Smooth muscle cell (in vitro differentiated cells): ENCODE results near the gene DUS1L. TPM values are rescaled to one million over a fixed set of nuclear protein-coding genes. Genes with fewer than 3 reads are reported as not detected.

Experiments
- DNase-seq: peaks from one replicate; lab custom pipeline; 2025; ENCODE audit not compliant: unreplicated experiment; lab: John Stamatoyannopoulos, UW
- H2AFZ ChIP-seq: fragments of 200-600 bp; sonication (generic); 2 replicates; pipeline ENCODE4 v1.6.0; 2016; ENCODE audit warnings: antibody characterized with exemption, low read depth, mild to moderate bottlenecking
- H3F3A ChIP-seq: fragments of 200-600 bp; sonication (generic); 2 replicates; pipeline ENCODE4 v1.6.0; 2017; ENCODE audit warnings: antibody characterized with exemption, low read depth
- H3K27ac ChIP-seq: fragments of 200-600 bp; sonication (generic); 2 replicates; pipeline ENCODE4 v1.5.1; 2016; ENCODE audit warnings: low read depth, mild to moderate bottlenecking
- H3K27me3 ChIP-seq: fragments of 200-600 bp; sonication (generic); 2 replicates; pipeline ENCODE4 v1.6.1; 2016; ENCODE audit warnings: low read depth, mild to moderate bottlenecking
- H3K36me3 ChIP-seq: fragments of 200-600 bp; sonication (generic); 2 replicates; pipeline ENCODE4 v1.5.1; 2016; ENCODE audit warnings: low read depth
- H3K4me1 ChIP-seq: fragments of 200-600 bp; sonication (generic); 2 replicates; pipeline ENCODE4 v1.5.1; 2016; ENCODE audit warnings: low read depth
- H3K4me2 ChIP-seq: fragments of 200-600 bp; sonication (generic); 2 replicates; pipeline ENCODE4 v1.6.0; 2016; ENCODE audit warnings: mild to moderate bottlenecking
- H3K4me3 ChIP-seq: fragments of 200-600 bp; sonication (generic); 2 replicates; pipeline ENCODE4 v1.5.1; 2016; ENCODE audit warnings: mild to moderate bottlenecking
- H3K79me2 ChIP-seq: fragments of 200-600 bp; sonication (generic); 2 replicates; pipeline ENCODE4 v1.6.0; 2016; ENCODE audit warnings: low read depth, mild to moderate bottlenecking
- H3K9ac ChIP-seq: fragments of 200-600 bp; sonication (generic); 2 replicates; pipeline ENCODE4 v1.6.0; 2016; ENCODE audit warnings: low read depth
- H3K9me3 ChIP-seq: fragments of 200-600 bp; sonication (generic); replicated peaks from 2 replicates; pipeline ENCODE4 v1.5.1; 2016; ENCODE audit warnings: low read depth
- H4K20me1 ChIP-seq: fragments of 200-600 bp; sonication (generic); 2 replicates; pipeline ENCODE4 v1.6.0; 2016; ENCODE audit warnings: low read depth
- WGBS: methylation state at CpG from one replicate; pipeline ENCODE4 v1.1.7; 2016; ENCODE audit warnings: low lambda C conversion rate; 5-methylcytosine and 5-hydroxymethylcytosine counted together
- polyA plus RNA-seq: library from polyadenylated mRNA; unstranded; fragments of >200 nt; fragmentation: Nextera tagmentation; extraction: Ambion mirVana; gene quantifications from 2 replicates; pipeline ENCODE4 v1.2.1, GENCODE V29; 2016
- total RNA-seq: library from RNA; depleted of rRNA; stranded (reverse); fragments of >200 nt; gene quantifications from 2 replicates; pipeline ENCODE4 v1.2.3, GENCODE V29; 2014
- TF ChIP-seq, protein P1 (sequence below): fragments of 200-600 bp; sonication (generic); IDR thresholded peaks from 2 replicates; pipeline ENCODE4 v1.5.1; 2017; ENCODE audit warnings: borderline replicate concordance, mild to moderate bottlenecking, antibody characterized with exemption; ENCODE audit not compliant: insufficient read depth, poor library complexity, severe bottlenecking

The DUS1L gene
- total and polyA plus RNA-seq, 2 experiments from 2014 or later, result 49.4 to 125 TPM

DNA sequence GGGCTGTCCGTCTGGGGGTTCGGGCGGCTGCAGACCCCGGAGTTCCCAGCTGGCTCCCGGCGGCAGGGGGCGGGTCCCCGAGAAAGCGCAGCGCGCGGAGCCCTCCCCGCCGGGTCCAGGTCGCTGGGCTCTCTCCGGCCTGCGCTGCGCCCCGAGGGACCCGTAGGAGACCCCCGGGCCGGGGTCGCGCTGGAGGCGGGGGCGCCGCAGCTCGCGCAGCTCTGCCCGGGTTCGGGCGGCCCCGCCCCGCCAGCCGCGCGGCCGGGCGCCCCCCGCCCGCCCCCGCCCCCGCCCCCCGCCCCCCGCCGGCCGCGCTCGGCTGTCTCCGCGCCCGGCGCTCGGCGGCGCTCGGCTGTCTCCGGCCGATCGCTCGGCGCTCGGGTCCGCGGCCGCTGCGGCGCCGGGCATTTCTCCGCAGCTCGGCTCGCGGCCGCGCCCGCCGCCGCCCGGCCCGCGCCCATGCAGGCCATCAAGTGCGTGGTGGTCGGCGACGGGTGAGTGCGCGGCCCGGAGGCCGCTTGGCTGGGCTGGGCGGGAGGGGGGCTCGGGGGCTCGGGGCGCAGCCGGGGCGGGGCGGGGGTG lies 34.2 kb downstream of the DUS1L start, which contains the start of gene RAC3:
RAC3 (plus strand) TSS at position 376 of the 582 bp plus-strand sequence; CDS start at position 460, 84 bp downstream.
- Histone ChIP-seq H3K4me3 (peak within 1 kb of the TSS; percentile 79), H4K20me1 (no peaks in the 10 kb centered on the region), H2AFZ (peak within 1 kb of the TSS; percentile 23), H3K9me3 (no peaks in the 10 kb centered on the region), H3K9ac (no peak within 1 kb of the TSS), H3K27me3 (no peaks in the 10 kb centered on the region), H3K36me3 (no peaks in the 10 kb centered on the region), H3K79me2 (no peaks in the 10 kb centered on the region), H3F3A (peaks cover 6% of the 10 kb centered on the region), H3K4me1 (no peaks in the 10 kb centered on the region), H3K27ac (no peak within 1 kb of the TSS), H3K4me2 (peak within 1 kb of the TSS; percentile 98)
- TF ChIP-seq, protein P1, sequence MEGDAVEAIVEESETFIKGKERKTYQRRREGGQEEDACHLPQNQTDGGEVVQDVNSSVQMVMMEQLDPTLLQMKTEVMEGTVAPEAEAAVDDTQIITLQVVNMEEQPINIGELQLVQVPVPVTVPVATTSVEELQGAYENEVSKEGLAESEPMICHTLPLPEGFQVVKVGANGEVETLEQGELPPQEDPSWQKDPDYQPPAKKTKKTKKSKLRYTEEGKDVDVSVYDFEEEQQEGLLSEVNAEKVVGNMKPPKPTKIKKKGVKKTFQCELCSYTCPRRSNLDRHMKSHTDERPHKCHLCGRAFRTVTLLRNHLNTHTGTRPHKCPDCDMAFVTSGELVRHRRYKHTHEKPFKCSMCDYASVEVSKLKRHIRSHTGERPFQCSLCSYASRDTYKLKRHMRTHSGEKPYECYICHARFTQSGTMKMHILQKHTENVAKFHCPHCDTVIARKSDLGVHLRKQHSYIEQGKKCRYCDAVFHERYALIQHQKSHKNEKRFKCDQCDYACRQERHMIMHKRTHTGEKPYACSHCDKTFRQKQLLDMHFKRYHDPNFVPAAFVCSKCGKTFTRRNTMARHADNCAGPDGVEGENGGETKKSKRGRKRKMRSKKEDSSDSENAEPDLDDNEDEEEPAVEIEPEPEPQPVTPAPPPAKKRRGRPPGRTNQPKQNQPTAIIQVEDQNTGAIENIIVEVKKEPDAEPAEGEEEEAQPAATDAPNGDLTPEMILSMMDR, result no peak
- WGBS, result 3% methylated on average over 34 of the region's 96 CpGs
- DNase-seq, result no peak

DNA sequence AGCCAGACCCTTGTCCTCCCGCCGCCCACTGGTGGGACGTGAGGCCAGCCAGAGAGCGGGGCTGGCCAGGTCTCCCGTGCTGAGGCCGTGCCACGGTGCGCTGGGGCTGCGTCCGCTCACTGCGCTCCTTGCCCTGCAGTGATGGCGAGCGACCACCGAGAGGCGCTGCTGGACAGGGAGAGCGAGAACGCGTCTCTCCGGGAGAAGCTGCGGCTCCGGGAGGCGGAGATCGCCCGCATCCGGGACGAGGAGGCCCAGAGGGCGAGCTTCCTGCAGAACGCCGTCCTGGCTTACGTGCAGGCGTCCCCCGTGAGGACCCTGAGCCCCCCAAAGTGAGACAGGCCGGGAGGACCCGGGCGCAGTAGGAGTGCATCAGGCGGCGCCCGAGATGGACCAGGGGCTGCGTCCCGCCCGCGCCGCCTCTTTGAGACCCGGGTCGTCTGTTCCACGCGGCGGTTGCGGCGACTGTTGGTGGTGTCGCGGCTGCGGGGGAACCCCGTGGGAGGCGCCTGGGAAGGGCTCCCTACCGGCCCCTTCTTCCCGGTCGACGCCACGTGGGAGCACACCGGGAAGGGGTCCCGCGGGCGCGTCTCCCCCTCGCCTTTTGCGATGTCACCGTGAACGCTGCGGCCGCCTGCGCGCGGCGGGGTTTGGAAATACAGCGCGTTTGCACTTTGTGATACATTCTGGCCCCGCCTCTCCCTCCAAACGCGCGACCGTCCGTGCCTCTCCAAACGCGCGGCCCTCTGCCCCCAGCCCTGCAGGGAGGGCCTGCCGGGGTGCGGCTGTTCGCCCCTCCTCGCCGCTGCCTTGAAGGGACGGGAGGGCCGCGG lies 34.9 kb downstream of the DUS1L start:
- no peaks in the 10 kb centered on the region for H4K20me1 ChIP-seq
- H3K4me2 ChIP-seq, result peak overlapping the region; percentile 98
- peaks cover 6% of the 10 kb centered on the region for H3F3A ChIP-seq
- peak overlapping the region; percentile 79 for H3K4me3 ChIP-seq
- no peak overlapping the region for H3K27ac ChIP-seq
- no peak overlapping the region for H3K9ac ChIP-seq
- no peaks in the 10 kb centered on the region for H3K36me3 ChIP-seq
- DNase-seq, result peak; percentile 73
- TF ChIP-seq, protein P1, result peak; percentile 90
- H2AFZ ChIP-seq, result peak overlapping the region; percentile 23
- H3K27me3 ChIP-seq, result no peaks in the 10 kb centered on the region
- under 1% methylated on average over 84 of the region's 94 CpGs for WGBS
- H3K79me2 ChIP-seq, result no peaks in the 10 kb centered on the region
- H3K4me1 ChIP-seq, result no peaks in the 10 kb centered on the region
- H3K9me3 ChIP-seq, result no peaks in the 10 kb centered on the region

DNA sequence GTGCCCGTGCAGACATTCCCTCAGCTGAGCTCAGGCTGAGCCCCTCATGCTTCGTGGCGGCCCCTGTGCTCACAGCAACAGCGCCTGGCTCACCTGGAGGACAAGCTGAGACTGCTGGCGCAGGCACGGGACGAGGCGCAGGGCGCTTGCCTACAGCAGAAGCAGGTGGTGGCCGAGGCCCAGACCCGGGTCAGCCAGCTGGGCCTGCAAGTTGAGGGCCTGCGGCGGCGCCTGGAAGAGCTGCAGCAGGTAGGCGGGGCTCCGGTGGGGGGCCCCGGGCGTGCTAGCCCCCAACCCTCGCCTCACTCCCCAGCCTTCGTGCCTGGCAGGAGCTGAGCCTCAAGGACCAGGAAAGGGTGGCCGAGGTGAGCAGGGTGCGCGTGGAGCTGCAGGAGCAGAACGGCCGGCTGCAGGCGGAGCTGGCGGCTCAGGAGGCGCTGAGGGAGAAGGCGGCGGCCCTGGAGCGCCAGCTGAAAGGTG lies 35.6 kb downstream of the DUS1L start:
- 71% methylated on average over 31 of the region's 31 CpGs for WGBS
- no peak for DNase-seq
- H3K79me2 ChIP-seq, result no peaks in the 10 kb centered on the region

More for the DNA sequence above, 35.6 kb downstream of the DUS1L start:
- Histone ChIP-seq H3F3A (no peaks in the 10 kb centered on the region), H3K9me3 (no peaks in the 10 kb centered on the region), H3K4me3 (peak overlapping the region; percentile 79), H3K4me2 (peak overlapping the region; percentile 98), H4K20me1 (no peaks in the 10 kb centered on the region), H3K36me3 (no peaks in the 10 kb centered on the region), H3K27ac (no peak overlapping the region), H3K27me3 (no peaks in the 10 kb centered on the region), H3K9ac (no peak overlapping the region), H2AFZ (no peak overlapping the region), H3K4me1 (no peaks in the 10 kb centered on the region)
- TF ChIP-seq, protein P1, result no peak
